HG03159 (cell line): ENCODE data around the gene ZNF764.
"Not testable (repeated sequence)": the region's sequence is repeated elsewhere in the genome, so short reads cannot be mapped to it uniquely, and the experiment has no call there.

Source experiments
- ATAC-seq: cut with Tn5 transposase; IDR thresholded peaks from one replicate; pipeline ENCODE4 v1.9.1; 2021; ENCODE audit warnings: mild to moderate bottlenecking, moderate library complexity; ENCODE audit not compliant: unreplicated experiment

Gene ZNF764

GRCh38 chr16:30528799-30529457, 29.2 kb downstream of the ZNF764 start:
- ATAC-seq: no peak

DNA sequence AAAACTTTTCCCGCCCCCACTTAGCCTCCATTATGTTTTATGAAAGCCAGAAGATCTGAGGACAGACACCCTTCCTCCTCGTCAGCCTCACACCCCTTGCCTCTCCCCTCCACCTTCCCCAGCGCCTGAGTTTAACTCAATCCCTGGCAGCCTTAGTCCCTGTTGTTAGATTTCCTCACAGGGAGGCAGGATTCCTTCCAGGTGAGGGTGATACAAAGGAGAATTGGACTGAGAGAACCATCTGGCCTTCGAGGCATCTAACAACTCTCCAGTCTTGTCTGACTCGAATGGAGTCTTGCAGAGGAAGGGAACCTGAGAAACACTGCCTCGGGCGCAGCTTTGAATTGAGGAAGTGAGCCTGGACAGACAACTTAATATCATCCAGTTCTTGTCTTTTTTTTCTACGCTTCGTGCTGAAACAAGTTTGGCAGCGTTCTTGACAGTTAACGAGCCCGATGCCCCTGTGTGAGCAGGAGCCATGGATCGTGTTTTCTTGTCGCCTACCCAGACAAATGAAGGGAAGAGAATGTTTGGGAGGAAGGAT, 30.5 kb downstream of the ZNF764 start:
- ATAC-seq: no peak

DNA sequence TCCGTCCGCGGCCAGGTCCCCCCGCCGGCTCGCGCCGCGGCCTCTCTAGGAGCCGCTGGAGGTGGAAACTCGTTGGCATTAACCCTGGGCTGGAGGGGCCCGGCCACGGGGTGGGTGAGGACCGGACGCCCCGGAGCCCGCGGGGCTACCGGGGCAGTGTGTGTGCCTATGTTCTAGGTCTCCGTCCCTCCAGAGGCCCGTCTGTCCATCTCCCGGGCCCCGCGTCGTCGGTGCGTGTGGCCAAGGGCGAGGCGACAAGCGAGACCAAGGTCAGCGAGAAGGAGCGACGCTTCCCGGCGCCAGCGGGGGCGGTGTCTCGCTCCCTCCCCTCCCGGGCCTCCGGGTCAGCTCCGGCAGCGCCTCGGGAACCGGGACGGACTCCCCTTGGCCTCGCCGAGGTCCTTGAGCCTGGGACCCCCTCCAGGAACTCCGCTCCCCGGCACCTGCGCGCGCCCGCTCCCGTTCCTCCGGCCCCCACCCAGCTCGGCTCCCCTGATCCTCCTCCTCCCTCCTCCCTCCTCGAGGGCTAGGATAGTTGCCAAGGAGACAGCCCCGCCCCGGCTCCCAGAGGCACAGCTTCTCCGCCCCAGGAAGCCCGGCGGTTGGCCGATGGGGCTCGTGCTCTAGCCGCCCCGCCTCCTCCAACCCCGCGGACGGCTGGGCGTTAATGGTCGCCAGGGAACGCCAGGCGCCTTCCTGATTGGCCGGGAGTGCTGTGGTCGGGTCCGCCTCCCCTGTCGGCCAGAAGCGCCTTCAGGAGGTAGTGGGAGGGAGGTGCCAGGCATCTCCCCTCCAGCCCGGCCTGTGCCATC, 31.1 kb downstream of the ZNF764 start:
- ATAC-seq: peak; percentile 74

DNA sequence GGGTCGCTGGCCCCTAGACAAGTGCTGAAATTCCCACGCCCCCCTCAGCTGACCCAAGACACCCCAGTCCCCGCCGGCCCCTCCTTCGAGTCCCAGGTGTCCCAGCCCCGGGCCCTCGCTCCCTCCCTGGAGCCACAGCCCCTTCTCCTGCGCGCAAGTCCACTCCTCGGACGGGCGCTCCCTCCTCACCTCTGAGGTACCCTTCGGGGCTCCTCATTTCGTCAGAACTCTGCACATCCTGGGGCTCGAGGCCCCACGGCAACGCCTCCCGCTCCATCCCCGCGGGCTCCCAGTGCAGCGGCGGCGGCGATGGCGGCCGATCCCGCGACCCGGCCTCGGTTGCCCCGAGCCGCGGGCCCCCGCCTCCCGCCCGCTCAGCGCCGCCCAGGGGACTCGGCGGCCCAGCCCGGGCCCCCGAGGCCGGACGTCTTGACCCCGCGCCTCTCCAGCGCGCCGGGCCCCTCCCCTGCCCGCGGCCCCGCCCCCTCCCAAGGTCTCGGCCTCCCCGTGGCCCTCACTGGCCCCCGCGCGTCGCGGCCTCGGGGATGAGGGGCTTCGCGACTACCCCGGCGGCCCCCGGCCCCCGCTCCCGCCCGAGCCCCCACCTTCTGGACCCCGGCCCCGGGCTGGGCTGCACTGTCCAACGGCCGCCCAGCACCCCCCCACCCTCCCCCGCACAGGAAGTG, 31.9 kb downstream of the ZNF764 start, which contains the start of gene ZNF768:
Gene ZNF768 (minus strand): TSS at position 430 of the 686 bp plus-strand sequence. CDS start 153 bp downstream, at position 277.
- ATAC-seq: peak; percentile 19

DNA sequence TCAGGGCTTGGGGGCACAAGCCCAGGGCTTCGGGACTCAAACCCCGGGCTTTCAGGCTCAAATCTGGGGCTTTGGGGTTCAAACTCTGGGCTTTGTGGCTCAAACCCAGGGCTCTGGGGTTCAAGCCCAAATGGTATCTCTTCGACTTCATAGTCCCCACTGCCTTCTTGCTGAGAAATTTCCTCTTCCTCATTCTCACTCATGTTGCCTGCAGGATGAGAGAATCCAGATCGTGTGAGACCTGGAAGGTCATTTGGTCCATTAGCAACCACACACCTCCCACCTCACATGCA, 32.4 kb downstream of the ZNF764 start:
- no peak for ATAC-seq

DNA sequence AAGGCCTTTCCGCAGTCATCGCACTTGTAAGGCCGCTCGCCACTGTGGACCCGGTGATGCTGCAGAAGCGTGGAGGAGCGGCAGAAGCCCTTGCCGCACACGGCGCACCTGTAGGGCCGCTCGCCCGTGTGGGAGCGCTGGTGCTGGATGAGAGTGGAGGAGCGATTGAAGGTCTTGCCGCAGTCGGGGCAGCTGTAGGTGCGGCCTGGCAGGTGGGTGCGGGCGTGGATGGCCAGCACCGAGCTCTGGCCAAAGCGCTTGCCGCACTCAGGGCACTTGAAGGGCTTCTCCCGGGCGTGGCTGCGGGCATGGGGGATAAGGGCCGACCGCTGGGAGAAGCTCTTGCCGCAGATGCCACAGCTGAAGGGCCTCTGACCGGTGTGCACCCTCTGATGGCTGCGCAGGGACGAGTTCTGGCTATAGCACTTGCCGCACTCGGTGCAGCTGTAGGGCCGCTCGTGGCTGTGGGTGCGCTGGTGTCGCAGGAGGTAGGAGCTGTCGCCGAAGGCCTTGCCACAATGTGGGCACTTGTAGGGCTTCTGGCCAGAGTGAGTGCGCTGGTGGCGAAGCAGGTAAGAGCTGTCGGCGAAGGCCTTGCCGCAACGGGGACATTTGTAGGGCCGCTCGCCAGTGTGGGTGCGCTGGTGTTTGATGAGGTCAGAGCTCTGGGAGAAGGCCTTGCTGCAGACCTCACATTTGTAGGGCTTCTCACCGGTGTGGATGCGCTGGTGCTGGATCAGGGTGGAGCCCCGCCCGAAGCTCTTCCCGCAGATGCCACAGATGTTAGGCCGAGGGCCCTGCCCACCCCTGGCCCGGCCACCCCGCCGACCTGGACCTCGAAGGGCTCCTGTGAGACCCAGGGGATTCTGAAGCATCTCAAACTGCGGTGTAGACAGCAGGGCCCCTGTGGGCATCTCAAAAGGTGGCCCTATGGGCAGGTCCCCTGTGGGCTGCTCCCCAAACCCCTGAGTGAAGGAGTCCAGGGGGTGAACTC, 33.3 kb downstream of the ZNF764 start:
- no peak for ATAC-seq

DNA sequence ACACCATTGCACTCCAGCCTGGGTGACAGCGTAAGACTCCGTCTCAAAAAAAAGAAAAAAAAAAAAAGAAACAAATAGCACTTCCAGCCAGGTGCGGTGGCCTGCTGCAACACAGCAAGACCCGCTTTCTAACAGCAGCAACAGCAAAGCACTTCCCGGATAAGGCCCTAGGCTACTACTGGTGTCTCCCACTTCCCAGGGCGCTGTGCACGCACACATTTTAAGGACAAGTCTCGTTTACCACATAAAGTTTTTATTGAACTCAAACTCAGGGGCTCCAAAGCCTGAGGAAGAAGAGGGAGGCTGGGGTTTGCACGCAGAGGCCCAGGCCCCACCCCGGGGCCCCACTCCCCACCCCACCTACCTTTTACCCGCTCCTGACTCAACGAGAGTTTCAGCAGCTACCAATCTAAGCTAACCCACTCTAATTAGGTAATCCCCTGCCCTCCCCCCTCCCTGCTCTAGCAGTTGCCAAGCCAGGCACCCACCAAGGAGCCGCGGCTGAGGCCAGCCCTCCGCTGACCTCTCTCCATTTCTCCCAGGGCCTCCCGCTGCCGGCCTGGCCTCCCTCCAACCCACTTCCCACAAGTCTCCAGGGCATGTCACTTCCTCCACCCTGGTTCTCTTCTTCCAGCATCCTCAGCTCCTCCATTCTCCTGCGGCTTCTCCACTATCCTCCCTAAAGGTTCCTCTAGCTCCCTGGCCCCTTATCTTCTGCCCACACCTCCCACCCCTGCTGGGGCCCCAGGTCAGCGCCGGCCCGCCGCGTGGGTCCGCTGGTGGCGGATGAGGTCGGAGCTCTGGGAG, 34.2 kb downstream of the ZNF764 start:
- no peak for ATAC-seq

- ATAC-seq: not testable (repeated sequence)
Measured at GRCh38 chr16:30522702-30523463, 35.3 kb downstream of the ZNF764 start.

- no peak for ATAC-seq
Measured at GRCh38 chr16:30521873-30522641, 36.1 kb downstream of the ZNF764 start.

GRCh38 chr16:30521476-30521872, 36.7 kb downstream of the ZNF764 start:
- ATAC-seq: no peak

- ATAC-seq: no peak
Measured at GRCh38 chr16:30519120-30520049, 38.8 kb downstream of the ZNF764 start.

DNA sequence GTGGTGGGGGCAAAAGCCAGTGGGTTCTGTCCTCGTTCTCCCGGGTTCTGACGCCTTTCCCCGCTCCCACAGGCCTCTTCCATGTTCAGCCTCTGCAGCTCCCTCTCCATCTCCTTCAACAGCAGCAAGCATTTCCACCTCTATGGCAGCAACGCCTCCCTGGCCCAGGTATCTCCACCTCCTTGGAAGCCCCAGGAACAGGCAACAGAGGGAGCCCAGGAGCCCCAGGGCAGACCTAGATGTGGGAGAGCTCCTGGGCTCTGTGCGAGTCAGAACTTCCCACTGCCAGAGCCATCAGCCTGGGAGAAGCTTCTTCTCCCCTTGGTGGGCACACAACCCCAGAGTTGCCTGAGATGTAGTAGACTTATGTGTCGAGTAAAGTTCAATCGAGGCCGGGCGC, 39.6 kb downstream of the ZNF764 start:
- ATAC-seq: no peak

- no peak for ATAC-seq
Measured at GRCh38 chr16:30515275-30515674, 42.9 kb downstream of the ZNF764 start.

GRCh38 chr16:30511509-30511908, 46.7 kb downstream of the ZNF764 start:
- no peak for ATAC-seq

GRCh38 chr16:30510376-30510938, 47.7 kb downstream of the ZNF764 start:
- no peak for ATAC-seq

DNA sequence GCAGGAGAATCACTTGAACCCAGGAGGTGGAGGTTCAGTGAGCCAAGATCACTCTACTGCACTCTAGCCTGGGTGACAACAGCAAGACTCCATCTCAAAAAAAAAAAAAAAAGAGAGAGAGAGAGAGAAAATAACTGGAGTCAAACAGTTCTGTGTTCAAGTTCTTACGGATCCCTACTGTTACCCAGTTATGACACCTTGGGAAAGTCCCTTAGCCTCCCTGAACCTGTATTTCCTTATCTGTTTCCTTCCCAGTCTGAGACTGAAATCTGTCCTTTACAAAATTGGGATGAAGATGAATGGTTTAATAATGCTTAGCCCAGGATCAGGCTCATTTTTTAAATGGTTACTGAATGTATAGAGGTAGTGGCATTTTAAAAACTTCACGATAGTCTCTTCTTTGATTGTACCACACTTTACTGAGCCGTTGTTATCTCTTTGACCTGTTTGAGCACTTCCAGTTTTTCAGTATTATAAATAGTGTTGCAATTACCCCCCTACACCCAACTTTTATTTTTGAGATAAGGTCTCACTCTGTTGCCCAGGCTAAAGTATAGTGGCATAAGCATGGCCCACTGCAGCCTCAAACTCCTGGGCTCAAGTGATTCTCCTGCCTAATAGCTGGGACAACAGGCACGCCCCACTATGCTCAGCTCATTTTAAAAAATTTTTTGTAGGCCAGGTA, 49.0 kb downstream of the ZNF764 start:
- no peak for ATAC-seq
